Osteoblast (primary cell): ENCODE results near the gene MAGED1. TPM values are rescaled to one million over a fixed set of nuclear protein-coding genes. Genes with fewer than 3 reads are reported as not detected.

ENCODE experiments used
- DNase-seq: peaks from one replicate; pipeline ENCODE4 v3.0.0; 2011; ENCODE audit warnings: low spot score, mixed read lengths; ENCODE audit not compliant: insufficient read length; ENCODE audit errors: missing footprints
- H2AFZ ChIP-seq: 2 replicates; pipeline ENCODE4 v1.6.0; 2011; ENCODE audit warnings: mild to moderate bottlenecking, low read length
- H3K27ac ChIP-seq: 2 replicates; pipeline ENCODE4 v1.5.1; 2011; ENCODE audit warnings: mild to moderate bottlenecking, low read depth, low read length, moderate library complexity
- H3K27me3 ChIP-seq: 2 replicates; pipeline ENCODE4 v1.6.0; 2012; ENCODE audit warnings: mild to moderate bottlenecking, control low read depth, inconsistent platforms, low read length, moderate library complexity; ENCODE audit not compliant: insufficient read depth
- H3K36me3 ChIP-seq: 2 replicates; pipeline ENCODE4 v1.5.1; 2011; ENCODE audit warnings: mild to moderate bottlenecking, low read length, control low read depth, moderate library complexity; ENCODE audit not compliant: insufficient read depth
- H3K4me1 ChIP-seq: 2 replicates; pipeline ENCODE4 v1.5.1; 2011; ENCODE audit warnings: mild to moderate bottlenecking, low read length, control low read depth, moderate library complexity; ENCODE audit not compliant: insufficient read depth
- H3K4me2 ChIP-seq: 2 replicates; pipeline ENCODE4 v1.6.0; 2011; ENCODE audit warnings: mild to moderate bottlenecking, low read length; ENCODE audit not compliant: insufficient read depth
- H3K4me3 ChIP-seq: fragments of 200-600 bp; sonication (generic); 3 replicates; pipeline ENCODE4 v1.5.1; 2012; ENCODE audit warnings: mild to moderate bottlenecking, low read length, inconsistent platforms; ENCODE audit not compliant: insufficient read depth
- H3K79me2 ChIP-seq: 2 replicates; pipeline ENCODE4 v1.6.0; 2012; ENCODE audit warnings: mild to moderate bottlenecking, low read length, control low read depth, inconsistent platforms; ENCODE audit not compliant: insufficient read depth
- H3K9me3 ChIP-seq: 2 replicates; pipeline ENCODE4 v1.5.1; 2011; ENCODE audit warnings: low read depth, low read length, control low read depth
- H4K20me1 ChIP-seq: 2 replicates; pipeline ENCODE4 v1.6.0; 2012; ENCODE audit warnings: mild to moderate bottlenecking, low read length, control low read depth; ENCODE audit not compliant: insufficient read depth
- CTCF ChIP-seq: IDR thresholded peaks from 2 replicates; pipeline ENCODE4 v1.5.1; 2011; ENCODE audit warnings: mild to moderate bottlenecking, low read depth, low read length, moderate library complexity; ENCODE audit errors: extremely low read depth
- total RNA-seq: library from RNA; depleted of rRNA; stranded (reverse); fragments of >200 nt; gene quantifications from 2 replicates; pipeline ENCODE4 v1.2.3, GENCODE V29; 2012

Gene MAGED1
- total RNA-seq, 1 donor = 257 TPM

GRCh38 chrX:51852096-51852495 is 41.3 kb upstream of the MAGED1 start:
- no peak overlapping the region for H2AFZ ChIP-seq
- H3K4me1 ChIP-seq = no peaks in the 10 kb centered on the region
- H3K9me3 ChIP-seq = peaks cover 6% of the 10 kb centered on the region
- H3K27me3 ChIP-seq = peaks cover 3% of the 10 kb centered on the region
- H3K36me3 ChIP-seq = no peaks in the 10 kb centered on the region
- no peak overlapping the region for H3K27ac ChIP-seq
- peaks cover 7% of the 10 kb centered on the region for H4K20me1 ChIP-seq
- no peak overlapping the region for H3K4me3 ChIP-seq
- DNase-seq = no peak
- no peak for TF ChIP-seq CTCF
- no peak overlapping the region for H3K4me2 ChIP-seq
- H3K79me2 ChIP-seq = no peaks in the 10 kb centered on the region

GRCh38 chrX:51852621-51853020 is 40.8 kb upstream of the MAGED1 start:
- Histone ChIP-seq H3K27ac (no peak overlapping the region), H3K4me1 (no peaks in the 10 kb centered on the region), H3K79me2 (no peaks in the 10 kb centered on the region), H3K4me3 (no peak overlapping the region), H4K20me1 (peaks cover 7% of the 10 kb centered on the region), H3K9me3 (peaks cover 7% of the 10 kb centered on the region), H2AFZ (no peak overlapping the region), H3K27me3 (peaks cover 3% of the 10 kb centered on the region), H3K36me3 (no peaks in the 10 kb centered on the region), H3K4me2 (no peak overlapping the region)
- no peak for TF ChIP-seq CTCF
- no peak for DNase-seq

DNA sequence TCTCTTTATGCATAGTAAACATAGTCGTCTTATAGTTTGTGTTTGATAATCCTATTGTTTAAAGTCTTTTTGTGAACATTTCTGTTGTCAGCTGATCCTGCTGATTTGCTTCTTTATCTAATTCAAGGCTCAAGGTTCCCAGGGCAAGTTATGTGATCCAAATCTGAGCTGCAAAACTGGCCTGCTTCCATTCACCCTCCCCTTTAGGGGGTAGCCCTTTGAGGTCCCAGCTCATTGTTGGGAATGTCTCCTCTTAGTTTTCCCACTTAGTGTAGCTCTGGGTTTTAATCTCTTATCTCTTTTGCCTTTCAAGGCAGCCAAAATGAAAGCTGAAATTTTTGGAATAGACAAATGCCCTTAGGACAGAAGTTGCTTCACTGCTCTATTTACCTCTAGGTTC is 40.2 kb upstream of the MAGED1 start:
- Histone ChIP-seq H3K4me3 (no peak overlapping the region), H3K4me1 (no peaks in the 10 kb centered on the region), H3K27ac (no peak overlapping the region), H3K4me2 (no peak overlapping the region), H3K79me2 (no peaks in the 10 kb centered on the region), H4K20me1 (peaks cover 5% of the 10 kb centered on the region), H3K36me3 (no peaks in the 10 kb centered on the region), H2AFZ (no peak overlapping the region), H3K27me3 (peaks cover 3% of the 10 kb centered on the region), H3K9me3 (peaks cover 7% of the 10 kb centered on the region)
- DNase-seq = no peak
- TF ChIP-seq CTCF = no peak

- Histone ChIP-seq H3K4me3 (no peak overlapping the region), H2AFZ (no peak overlapping the region), H3K79me2 (no peaks in the 10 kb centered on the region), H4K20me1 (peaks cover 4% of the 10 kb centered on the region), H3K9me3 (peaks cover 7% of the 10 kb centered on the region), H3K4me1 (no peaks in the 10 kb centered on the region), H3K27ac (no peak overlapping the region), H3K27me3 (peaks cover 3% of the 10 kb centered on the region), H3K36me3 (no peaks in the 10 kb centered on the region), H3K4me2 (no peak overlapping the region)
- TF ChIP-seq CTCF = no peak
- no peak for DNase-seq
These were observed 37.7 kb upstream of the MAGED1 start for GRCh38 chrX:51855698-51856097.
